IMR-90 (cell line): Measurements from ENCODE around the gene SNX5.

Experiments used
- CHD1 ChIP-seq: IDR thresholded peaks from 2 replicates; pipeline ENCODE4 v1.6.1; 2012; ENCODE audit warnings: low read depth, low read length, improper control_type of control experiment
- CTCF ChIP-seq: conservative IDR thresholded peaks from 2 replicates; pipeline ENCODE4 v1.5.1; 2012; ENCODE audit warnings: mild to moderate bottlenecking, low read depth, low read length, improper control_type of control experiment
- MXI1 ChIP-seq: IDR thresholded peaks from 2 replicates; pipeline ENCODE4 v1.6.1; 2012; ENCODE audit warnings: low read depth, mild to moderate bottlenecking, low read length, moderate library complexity, borderline replicate concordance
- POLR2A ChIP-seq: IDR thresholded peaks from 2 replicates; pipeline ENCODE4 v1.6.1; 2012; ENCODE audit warnings: mild to moderate bottlenecking, low read depth, low read length
- RCOR1 ChIP-seq: IDR thresholded peaks from 2 replicates; pipeline ENCODE4 v1.6.1; 2012; ENCODE audit warnings: mild to moderate bottlenecking, low read length, improper control_type of control experiment; ENCODE audit not compliant: insufficient replicate concordance
- RFX5 ChIP-seq: IDR thresholded peaks from 2 replicates; pipeline ENCODE4 v1.8.0; 2012; ENCODE audit warnings: low read depth, mild to moderate bottlenecking, low read length, moderate library complexity
- SMC3 ChIP-seq: fragments of 150-350 bp; IDR thresholded peaks from 2 replicates; pipeline ENCODE4 v1.6.1; 2016; ENCODE audit warnings: low read depth, mild to moderate bottlenecking, antibody characterized with exemption, low read length, moderate library complexity
- USF2 ChIP-seq: fragments of 150-350 bp; IDR thresholded peaks from 2 replicates; pipeline ENCODE4 v1.6.1; 2017; ENCODE audit warnings: mild to moderate bottlenecking, antibody characterized with exemption, low read length, low read depth

DNA sequence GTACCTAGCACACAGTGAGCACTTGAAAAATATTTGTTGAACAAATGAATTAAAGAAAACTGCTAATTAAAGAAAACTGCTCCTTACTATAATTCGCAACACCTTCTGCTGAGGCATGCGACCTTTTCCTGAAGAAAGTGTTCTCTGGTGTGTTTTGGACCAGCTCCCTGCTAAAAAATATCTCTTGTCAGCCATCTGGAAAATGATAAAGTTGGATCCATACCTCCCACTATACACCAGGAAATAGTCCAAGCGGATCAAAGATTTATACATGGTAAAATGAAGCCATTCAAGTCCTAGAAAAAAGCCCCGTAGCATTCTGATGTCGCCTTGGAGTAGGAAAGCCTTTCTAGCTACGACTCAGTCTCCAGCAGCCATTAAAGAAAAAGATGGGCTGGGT lies 45.8 kb upstream of the SNX5 start:
- TF ChIP-seq CTCF (no peak), POLR2A (no peak), RCOR1 (no peak), MXI1 (no peak), SMC3 (no peak), CHD1 (no peak), RFX5 (no peak), USF2 (no peak)
